HG03469 (cell line): ENCODE measurements around the gene IFT43.

Experiments
- ATAC-seq: cut with Tn5 transposase; IDR thresholded peaks from one replicate; pipeline ENCODE4 v1.9.1; 2021; ENCODE audit warnings: mild to moderate bottlenecking, moderate library complexity, moderate number of reproducible peaks; ENCODE audit not compliant: unreplicated experiment

The IFT43 gene

GRCh38 chr14:75985618-75986438 lies at the start of gene IFT43:
Gene IFT43, plus strand, starts transcription at chr14:75985763. Its CDS starts 24 bp downstream, at chr14:75985787.
- no peak for ATAC-seq

- ATAC-seq = no peak
These were observed 46.4 kb upstream of the IFT43 start for GRCh38 chr14:75939200-75939599.

GRCh38 chr14:75941030-75941429 lies 44.5 kb upstream of the IFT43 start:
- no peak for ATAC-seq

GRCh38 chr14:75944607-75945241 lies 40.8 kb upstream of the IFT43 start:
- ATAC-seq = no peak

GRCh38 chr14:75946785-75947184 lies 38.8 kb upstream of the IFT43 start:
- no peak for ATAC-seq

- no peak for ATAC-seq
These were observed 33.1 kb upstream of the IFT43 start for GRCh38 chr14:75952489-75952888.

- ATAC-seq = no peak
These were observed 26.5 kb upstream of the IFT43 start for GRCh38 chr14:75959031-75959430.

- ATAC-seq = no peak
These were observed 25.3 kb upstream of the IFT43 start for GRCh38 chr14:75960231-75960630.

- ATAC-seq = no peak
These were observed 23.9 kb upstream of the IFT43 start for GRCh38 chr14:75961662-75962061.

GRCh38 chr14:75967866-75968265 lies 17.7 kb upstream of the IFT43 start:
- ATAC-seq = no peak

GRCh38 chr14:75968456-75968855 lies 17.1 kb upstream of the IFT43 start:
- ATAC-seq = no peak

GRCh38 chr14:75969126-75969525 lies 16.4 kb upstream of the IFT43 start:
- ATAC-seq = no peak

- no peak for ATAC-seq
These were observed 15.7 kb upstream of the IFT43 start for GRCh38 chr14:75969891-75970290.

GRCh38 chr14:75970989-75971388 lies 14.6 kb upstream of the IFT43 start:
- ATAC-seq = no peak

GRCh38 chr14:75971509-75971908 lies 14.1 kb upstream of the IFT43 start:
- no peak for ATAC-seq

GRCh38 chr14:75972801-75973421 lies 12.7 kb upstream of the IFT43 start:
- ATAC-seq = no peak

- ATAC-seq = no peak
These were observed 8.6 kb upstream of the IFT43 start for GRCh38 chr14:75976826-75977581.

- no peak for ATAC-seq
These were observed 8.0 kb upstream of the IFT43 start for GRCh38 chr14:75977582-75977943.

GRCh38 chr14:75978249-75978731 lies 7.3 kb upstream of the IFT43 start:
- ATAC-seq = no peak

GRCh38 chr14:75979071-75979571 lies 6.4 kb upstream of the IFT43 start:
- no peak for ATAC-seq
